Neural cell (in vitro differentiated cells): ENCODE measurements around the gene LRRC31. TPM values are rescaled to one million over a fixed set of nuclear protein-coding genes. Genes with fewer than 3 reads are reported as not detected.

Experiments used
- H2AFZ ChIP-seq: fragments of 200-600, 300-800 bp; sonication (generic), shearing (Covaris generic); 2 replicates; pipeline ENCODE4 v1.6.0; 2014; ENCODE audit warnings: low read depth, mild to moderate bottlenecking, antibody characterized with exemption, low read length, moderate library complexity
- H3F3A ChIP-seq: fragments of 200-600 bp; shearing (Covaris generic); 2 replicates; pipeline ENCODE4 v1.6.1; 2016; ENCODE audit warnings: mild to moderate bottlenecking, moderate library complexity, mixed read lengths, antibody characterized with exemption, low read length; ENCODE audit not compliant: insufficient read depth, poor library complexity, severe bottlenecking
- H3K27ac ChIP-seq: fragments of 200-600, 300-800 bp; sonication (generic), shearing (Covaris generic); 2 replicates; pipeline ENCODE4 v1.5.1; 2014; ENCODE audit warnings: mild to moderate bottlenecking, low read length, moderate library complexity
- H3K27me3 ChIP-seq: fragments of 300-800, 200-600 bp; sonication (generic), shearing (Covaris generic); 2 replicates; pipeline ENCODE4 v1.6.0; 2014; ENCODE audit warnings: mild to moderate bottlenecking, low read depth, low read length, moderate library complexity; ENCODE audit not compliant: insufficient read depth
- H3K36me3 ChIP-seq: fragments of 300-800, 200-600 bp; sonication (generic), shearing (Covaris generic); 2 replicates; pipeline ENCODE4 v1.5.1; 2014; ENCODE audit warnings: mild to moderate bottlenecking, antibody characterized with exemption, low read length, moderate library complexity; ENCODE audit not compliant: insufficient read depth
- H3K4me2 ChIP-seq: fragments of 300-800, 200-600 bp; sonication (generic), shearing (Covaris generic); 2 replicates; pipeline ENCODE4 v1.6.0; 2014; ENCODE audit warnings: mild to moderate bottlenecking, low read length
- H3K4me3 ChIP-seq: fragments of 300-800, 200-600 bp; sonication (generic), shearing (Covaris generic); 2 replicates; pipeline ENCODE4 v1.5.1; 2014; ENCODE audit warnings: mild to moderate bottlenecking, low read length, moderate library complexity
- H3K79me2 ChIP-seq: fragments of 200-600 bp; shearing (Covaris generic); replicated peaks from 2 replicates; pipeline ENCODE4 v1.6.0; 2014; ENCODE audit warnings: mild to moderate bottlenecking, low read length, moderate library complexity; ENCODE audit not compliant: insufficient read depth
- H3K9ac ChIP-seq: fragments of 300-800, 200-600 bp; sonication (generic), shearing (Covaris generic); 2 replicates; pipeline ENCODE4 v1.6.1; 2016; ENCODE audit warnings: mild to moderate bottlenecking, low read length, mixed read lengths
- H3K9me2 ChIP-seq: fragments of 200-600 bp; shearing (Covaris generic); 2 replicates; pipeline ENCODE4 v1.6.1; 2016; ENCODE audit warnings: mild to moderate bottlenecking, low read length, mixed read lengths; ENCODE audit not compliant: insufficient read depth
- H3K9me3 ChIP-seq: fragments of 200-600, 300-800 bp; sonication (generic), shearing (Covaris generic); 2 replicates; pipeline ENCODE4 v1.6.1; 2016; ENCODE audit warnings: mild to moderate bottlenecking, mixed run types, low read length, moderate library complexity, mixed read lengths
- H4K20me1 ChIP-seq: fragments of 200-600 bp; shearing (Covaris generic); 2 replicates; pipeline ENCODE4 v1.6.1; 2016; ENCODE audit warnings: mild to moderate bottlenecking, mixed run types; ENCODE audit not compliant: insufficient read depth
- CTCF ChIP-seq: fragments of 450-650 bp; IDR thresholded peaks from 2 replicates; pipeline ENCODE4 v1.5.1; 2014; ENCODE audit warnings: antibody characterized with exemption, mild to moderate bottlenecking, moderate library complexity; ENCODE audit not compliant: poor library complexity, severe bottlenecking
- EP300 ChIP-seq: fragments of 450-650 bp; conservative IDR thresholded peaks from 2 replicates; pipeline ENCODE4 v1.6.1; 2014; ENCODE audit warnings: antibody characterized with exemption, mild to moderate bottlenecking, moderate library complexity; ENCODE audit not compliant: poor library complexity, severe bottlenecking
- EZH2 ChIP-seq: fragments of 200-600, 300-800 bp; shearing (Covaris generic), sonication (generic); IDR thresholded peaks from 2 replicates; pipeline ENCODE4 v1.6.1; 2014; ENCODE audit warnings: antibody characterized with exemption, low read length, borderline replicate concordance, mild to moderate bottlenecking; ENCODE audit not compliant: insufficient read depth, poor library complexity, severe bottlenecking
- MXI1 ChIP-seq: fragments of 450-650 bp; conservative IDR thresholded peaks from 2 replicates; pipeline ENCODE4 v1.6.1; 2014; ENCODE audit warnings: antibody characterized with exemption, mild to moderate bottlenecking; ENCODE audit not compliant: poor library complexity, severe bottlenecking
- POLR2AphosphoS5 ChIP-seq: IDR thresholded peaks from 2 replicates; pipeline ENCODE4 v1.6.1; 2012
- RAD21 ChIP-seq: fragments of 450-650 bp; conservative IDR thresholded peaks from 2 replicates; pipeline ENCODE4 v1.6.1; 2014; ENCODE audit warnings: antibody characterized with exemption, mild to moderate bottlenecking, moderate library complexity
- REST ChIP-seq: IDR thresholded peaks from 2 replicates; pipeline ENCODE4 v1.6.1; 2012; ENCODE audit warnings: borderline replicate concordance
- SMC3 ChIP-seq: fragments of 450-650 bp; conservative IDR thresholded peaks from 2 replicates; pipeline ENCODE4 v1.6.1; 2014; ENCODE audit warnings: antibody characterized with exemption, mild to moderate bottlenecking, moderate library complexity; ENCODE audit not compliant: poor library complexity
- TAF1 ChIP-seq: IDR thresholded peaks from 2 replicates; pipeline ENCODE4 v1.6.1; 2012; ENCODE audit warnings: low read depth
- polyA plus RNA-seq: library from polyadenylated mRNA; depleted of rRNA; stranded (reverse); fragments of >200 nt; gene quantifications from 2 replicates; pipeline ENCODE4 v1.2.3, GENCODE V29; 2014

The LRRC31 gene
- polyA plus RNA-seq, 1 donor from 2014 or later: not detected

- TF ChIP-seq MXI1: no peak
- no peak for TF ChIP-seq EP300
- TF ChIP-seq TAF1: no peak
- no peak for TF ChIP-seq RAD21
- no peak for TF ChIP-seq SMC3
- TF ChIP-seq CTCF: no peak
- no peak for TF ChIP-seq REST
- no peak for TF ChIP-seq POLR2AphosphoS5
- TF ChIP-seq EZH2: no peak
- Histone ChIP-seq H3K36me3 (no peaks in the 10 kb centered on the region), H3F3A (no peaks in the 10 kb centered on the region), H3K27ac (no peak overlapping the region), H3K9ac (no peak overlapping the region), H3K9me2 (no peaks in the 10 kb centered on the region), H3K4me3 (no peak overlapping the region), H3K79me2 (no peaks in the 10 kb centered on the region), H3K9me3 (no peaks in the 10 kb centered on the region), H3K27me3 (no peaks in the 10 kb centered on the region), H3K4me2 (no peak overlapping the region), H2AFZ (no peak overlapping the region), H4K20me1 (no peaks in the 10 kb centered on the region)
Observed at GRCh38 chr3:169847896-169848295, 21.8 kb downstream of the LRRC31 start.

GRCh38 chr3:169846458-169847193 is 23.1 kb downstream of the LRRC31 start:
- Histone ChIP-seq H3K79me2 (no peaks in the 10 kb centered on the region), H3K9ac (no peak overlapping the region), H3K27me3 (no peaks in the 10 kb centered on the region), H3K9me2 (no peaks in the 10 kb centered on the region), H3F3A (no peaks in the 10 kb centered on the region), H2AFZ (no peak overlapping the region), H3K36me3 (no peaks in the 10 kb centered on the region), H4K20me1 (no peaks in the 10 kb centered on the region), H3K4me2 (no peak overlapping the region), H3K9me3 (no peaks in the 10 kb centered on the region), H3K27ac (no peak overlapping the region), H3K4me3 (no peak overlapping the region)
- TF ChIP-seq EP300 (no peak), REST (no peak), SMC3 (no peak), EZH2 (no peak), RAD21 (no peak), TAF1 (no peak), MXI1 (no peak), POLR2AphosphoS5 (no peak), CTCF (no peak)
